Mucosa of rectum (tissue), 2 donors: ENCODE data around the gene DST.
A peak's percentile ranks its signal among the peaks of the same experiment; 100 is the strongest.
"Not testable (repeated sequence)": the region's sequence is repeated elsewhere in the genome, so short reads cannot be mapped to it uniquely, and the experiment has no call there.

Source experiments
- H3K27ac ChIP-seq, 2 donors: one replicate each; pipeline ENCODE4 v1.7.0; 2013; ENCODE audit warnings: inconsistent platforms in 2 of 2, low read depth in 2 of 2, low read length in 2 of 2
- H3K27me3 ChIP-seq, 2 donors: one replicate each; pipeline ENCODE4 v1.7.0; 2013; ENCODE audit warnings: low read length in 2 of 2; ENCODE audit not compliant: control insufficient read depth in 2 of 2, insufficient read depth in 2 of 2
- H3K36me3 ChIP-seq, 2 donors: one replicate each; pipeline ENCODE4 v1.7.0; 2013; ENCODE audit warnings: low read length in 2 of 2; ENCODE audit not compliant: control insufficient read depth in 2 of 2, insufficient read depth in 2 of 2
- H3K4me1 ChIP-seq, 2 donors: one replicate each; pipeline ENCODE4 v1.7.0; 2013; ENCODE audit warnings: low read length in 2 of 2, mild to moderate bottlenecking in 1 of 2; ENCODE audit not compliant: control insufficient read depth in 2 of 2, insufficient read depth in 2 of 2
- H3K4me3 ChIP-seq, 2 donors: one replicate each; pipeline ENCODE4 v1.7.0; 2013; ENCODE audit warnings: low read length in 2 of 2
- H3K9ac ChIP-seq, 2 donors: one replicate each; pipeline ENCODE4 v1.7.0; 2013; ENCODE audit warnings: low read length in 2 of 2, low read depth in 1 of 2, mild to moderate bottlenecking in 1 of 2
- H3K9me3 ChIP-seq, 2 donors: one replicate each; pipeline ENCODE4 v1.7.0; 2013; ENCODE audit warnings: low read length in 2 of 2; ENCODE audit not compliant: control insufficient read depth in 2 of 2
- donor health status: healthy.
- donor health status: Normal muscosa, but diverticular disease.

Gene DST

DNA sequence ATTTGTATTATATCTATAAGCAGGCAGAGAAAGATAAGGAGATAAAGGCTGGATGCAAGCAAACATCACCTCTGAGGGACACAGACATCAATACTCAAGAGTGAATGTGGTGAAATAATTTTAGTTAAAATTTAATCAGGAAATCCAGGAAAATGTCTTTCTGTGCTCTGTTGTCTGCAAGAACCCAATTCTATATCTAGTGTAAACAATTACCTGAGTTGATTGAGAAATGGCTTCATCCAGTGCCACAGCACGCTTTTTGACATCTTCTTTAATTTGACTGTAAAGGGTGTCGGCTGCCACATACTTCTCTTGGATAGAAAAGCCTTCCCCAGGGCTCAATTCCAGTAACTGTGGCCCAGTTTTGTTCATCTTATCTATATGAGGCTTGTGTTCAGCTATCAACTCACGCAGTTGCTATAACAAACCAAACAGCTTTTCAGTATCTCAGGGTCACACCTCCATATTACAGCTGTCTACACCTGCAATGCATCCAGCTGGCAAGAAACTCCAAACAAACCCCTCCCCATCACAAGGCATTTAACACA, 131.6 kb downstream of the DST start:
- peak overlapping the region in 1 of 2 donors; percentile 7 for H3K27ac ChIP-seq
- no peak overlapping the region for H3K4me3 ChIP-seq
- no peak overlapping the region for H3K9ac ChIP-seq
- H3K27me3 ChIP-seq = no peaks in the 10 kb centered on the region
- peaks cover 0 to 5% of the 10 kb centered on the region in 2 donors for H3K4me1 ChIP-seq
- no peaks in the 10 kb centered on the region for H3K9me3 ChIP-seq
- H3K36me3 ChIP-seq = peaks cover 24 to 27% of the 10 kb centered on the region in 2 donors

DNA sequence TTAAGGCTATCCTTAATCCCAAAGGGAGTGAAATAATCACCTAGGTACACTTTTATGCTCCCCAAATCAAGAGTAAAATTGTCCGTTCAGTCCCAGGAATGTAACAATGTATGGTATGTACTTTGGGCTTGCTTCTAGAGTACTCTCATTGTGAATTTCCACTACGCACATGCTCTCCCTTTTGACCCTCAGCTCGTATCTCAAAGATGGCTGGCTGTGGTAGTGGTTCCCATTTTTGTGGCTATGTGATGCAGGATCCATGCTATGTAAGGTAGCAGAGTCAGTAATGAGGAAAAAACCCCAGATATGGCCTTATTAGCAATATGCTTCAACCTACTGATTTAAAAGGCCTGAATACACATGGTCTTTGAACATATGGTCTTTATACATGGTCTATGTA, 133.7 kb downstream of the DST start:
- Histone ChIP-seq H3K9ac (no peak overlapping the region), H3K4me1 (no peaks in the 10 kb centered on the region), H3K9me3 (no peaks in the 10 kb centered on the region), H3K27me3 (no peaks in the 10 kb centered on the region), H3K36me3 (peaks cover 29 to 32% of the 10 kb centered on the region in 2 donors), H3K4me3 (no peak overlapping the region), H3K27ac (no peak overlapping the region)

DNA sequence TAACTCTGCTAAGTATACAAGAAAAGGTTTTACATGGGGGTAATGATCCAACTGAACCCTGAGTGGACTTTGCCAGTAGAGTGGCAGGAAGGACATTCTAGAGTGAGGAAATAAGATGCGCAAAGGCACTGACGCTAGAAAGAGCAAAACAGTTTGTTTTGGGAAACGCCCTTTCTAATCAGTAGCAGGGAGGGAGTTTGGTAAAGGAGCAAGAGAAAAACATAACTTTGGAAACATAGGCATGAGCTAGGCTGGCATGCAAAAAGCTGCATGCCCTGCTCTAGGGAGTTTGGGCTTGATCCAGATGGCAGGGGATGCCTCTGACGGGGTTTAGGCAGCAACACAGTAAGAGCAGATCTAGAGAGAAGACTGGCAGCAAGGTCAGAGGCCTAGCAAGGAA, 135.2 kb downstream of the DST start:
- no peak overlapping the region for H3K27ac ChIP-seq
- no peaks in the 10 kb centered on the region for H3K4me1 ChIP-seq
- H3K36me3 ChIP-seq = peaks cover 27 to 28% of the 10 kb centered on the region in 2 donors
- no peaks in the 10 kb centered on the region for H3K27me3 ChIP-seq
- no peaks in the 10 kb centered on the region for H3K9me3 ChIP-seq
- no peak overlapping the region for H3K4me3 ChIP-seq
- H3K9ac ChIP-seq = no peak overlapping the region

DNA sequence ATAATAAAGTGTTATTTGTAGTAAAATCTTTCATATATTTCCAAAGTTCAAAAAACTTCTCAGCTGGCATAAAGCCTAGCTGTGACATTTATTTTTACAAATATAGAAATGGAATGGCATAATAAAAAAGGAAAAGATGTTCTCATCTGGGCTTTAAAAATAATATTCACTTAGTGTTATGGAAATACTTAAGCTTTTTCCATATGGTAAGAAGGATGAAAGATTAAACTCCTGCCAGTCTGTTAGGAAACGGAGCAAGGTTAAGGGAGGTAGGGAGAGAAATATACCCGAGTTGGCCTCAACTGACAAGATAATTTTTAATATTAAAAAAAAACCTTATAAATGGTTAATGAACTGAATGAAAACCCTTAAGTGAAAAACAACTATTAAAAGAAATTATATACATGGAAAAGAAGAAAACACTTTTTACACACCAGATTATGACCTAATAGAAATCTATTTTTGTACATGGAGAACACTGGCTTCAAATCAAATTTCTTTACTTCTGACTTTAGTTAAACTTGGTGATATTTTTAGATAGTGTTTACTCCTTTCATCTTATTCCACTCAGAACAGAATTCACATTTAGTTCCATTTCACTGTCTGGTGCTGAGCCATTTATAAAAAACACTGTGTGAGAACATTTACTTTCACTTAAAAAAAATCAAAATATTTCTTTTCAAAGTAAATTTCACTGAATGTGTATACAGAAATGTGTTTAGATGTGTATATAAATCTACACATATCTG, 137.0 kb downstream of the DST start:
- no peak overlapping the region for H3K4me3 ChIP-seq
- H3K27me3 ChIP-seq = no peaks in the 10 kb centered on the region
- no peaks in the 10 kb centered on the region for H3K9me3 ChIP-seq
- H3K9ac ChIP-seq = no peak overlapping the region
- no peaks in the 10 kb centered on the region for H3K4me1 ChIP-seq
- H3K36me3 ChIP-seq = peaks cover 31 to 35% of the 10 kb centered on the region in 2 donors
- H3K27ac ChIP-seq = no peak overlapping the region

DNA sequence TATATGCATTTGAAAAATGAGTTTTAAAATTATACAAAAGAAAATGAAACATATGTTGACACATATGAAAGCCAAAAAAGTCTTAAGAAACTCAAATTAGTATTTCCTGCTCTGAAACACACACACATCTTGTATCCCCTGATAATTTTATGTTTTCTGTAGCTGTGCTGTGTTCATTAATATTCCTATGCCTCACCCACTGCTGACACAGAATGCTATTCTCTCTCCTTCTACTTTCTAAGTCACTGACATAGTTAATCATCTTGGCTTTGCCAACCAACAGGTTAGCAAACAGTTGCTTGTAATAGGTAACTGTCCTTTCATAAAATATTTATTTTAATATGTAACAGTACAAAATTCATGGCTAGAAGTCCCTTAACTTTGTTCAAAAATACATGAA, 140.7 kb downstream of the DST start:
- Histone ChIP-seq H3K36me3 (peaks cover 21 to 36% of the 10 kb centered on the region in 2 donors), H3K4me3 (no peak overlapping the region), H3K27me3 (no peaks in the 10 kb centered on the region), H3K9me3 (no peaks in the 10 kb centered on the region), H3K9ac (no peak overlapping the region), H3K27ac (no peak overlapping the region), H3K4me1 (no peaks in the 10 kb centered on the region)

DNA sequence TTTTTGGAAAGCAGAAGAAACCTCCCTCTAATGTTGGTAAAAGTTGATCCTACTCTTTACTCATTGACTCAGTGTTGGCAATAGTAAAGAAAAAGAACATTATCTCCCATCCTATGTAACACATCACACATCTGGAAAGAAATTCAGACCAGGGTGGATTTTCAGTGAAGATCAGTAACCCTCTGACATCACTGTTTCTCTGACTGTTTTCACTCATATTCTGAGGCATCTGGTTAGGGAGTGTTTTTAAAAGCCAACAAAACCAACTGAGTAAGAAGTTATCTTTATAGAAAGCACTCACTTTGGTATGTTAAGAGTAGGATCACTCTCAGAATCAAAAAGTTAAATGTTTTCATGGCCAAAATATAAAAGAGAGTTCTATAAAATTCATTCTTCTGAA, 143.6 kb downstream of the DST start:
- Histone ChIP-seq H3K27ac (no peak overlapping the region), H3K9ac (no peak overlapping the region), H3K27me3 (no peaks in the 10 kb centered on the region), H3K36me3 (peaks cover 17 to 28% of the 10 kb centered on the region in 2 donors), H3K4me3 (no peak overlapping the region), H3K9me3 (no peaks in the 10 kb centered on the region), H3K4me1 (no peaks in the 10 kb centered on the region)

DNA sequence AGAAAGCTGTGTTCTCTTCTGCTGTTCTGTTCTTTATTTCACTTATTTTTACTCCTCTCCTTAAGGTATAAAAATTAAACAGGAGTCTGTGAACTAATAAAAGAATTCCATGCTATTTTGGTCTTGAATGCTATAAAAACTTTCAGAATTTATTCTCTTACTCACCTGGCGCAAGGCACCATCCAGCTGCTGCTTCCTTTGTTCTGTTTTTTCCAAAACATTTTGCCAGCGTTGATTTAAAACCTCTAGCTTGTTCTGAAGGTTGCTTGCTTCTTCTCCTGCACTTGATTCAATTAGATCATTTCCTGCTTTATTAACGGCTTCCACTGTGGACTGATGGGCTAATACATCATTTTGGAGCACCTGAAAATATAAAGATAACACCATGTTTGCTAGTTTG, 145.0 kb downstream of the DST start:
- Histone ChIP-seq H3K4me3 (no peak overlapping the region), H3K9ac (no peak overlapping the region), H3K4me1 (no peaks in the 10 kb centered on the region), H3K36me3 (peaks cover 20 to 30% of the 10 kb centered on the region in 2 donors), H3K27me3 (no peaks in the 10 kb centered on the region), H3K9me3 (no peaks in the 10 kb centered on the region), H3K27ac (no peak overlapping the region)

DNA sequence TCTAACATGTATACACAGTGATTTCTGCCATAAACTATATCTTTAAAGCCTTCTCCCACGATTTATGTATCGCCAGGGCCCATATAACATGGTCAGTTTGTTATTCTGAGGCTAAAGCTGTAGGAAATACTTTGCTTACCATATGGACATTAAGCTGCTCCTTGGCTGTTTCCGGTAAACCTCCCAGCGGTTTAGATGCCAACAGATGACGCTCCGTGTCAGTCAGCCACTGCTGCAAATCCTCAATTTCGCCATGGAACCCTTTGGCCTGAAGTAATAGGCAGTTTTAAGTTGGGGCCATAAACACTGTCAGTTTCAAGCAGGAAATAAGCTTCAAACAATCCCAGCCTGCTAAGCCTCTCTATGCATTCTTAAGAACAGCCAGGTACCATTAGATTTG, 145.4 kb downstream of the DST start:
- H3K4me1 ChIP-seq = no peaks in the 10 kb centered on the region
- H3K27me3 ChIP-seq = no peaks in the 10 kb centered on the region
- H3K4me3 ChIP-seq = no peak overlapping the region
- no peak overlapping the region for H3K27ac ChIP-seq
- H3K9me3 ChIP-seq = no peaks in the 10 kb centered on the region
- H3K36me3 ChIP-seq = peaks cover 24 to 32% of the 10 kb centered on the region in 2 donors
- H3K9ac ChIP-seq = no peak overlapping the region

DNA sequence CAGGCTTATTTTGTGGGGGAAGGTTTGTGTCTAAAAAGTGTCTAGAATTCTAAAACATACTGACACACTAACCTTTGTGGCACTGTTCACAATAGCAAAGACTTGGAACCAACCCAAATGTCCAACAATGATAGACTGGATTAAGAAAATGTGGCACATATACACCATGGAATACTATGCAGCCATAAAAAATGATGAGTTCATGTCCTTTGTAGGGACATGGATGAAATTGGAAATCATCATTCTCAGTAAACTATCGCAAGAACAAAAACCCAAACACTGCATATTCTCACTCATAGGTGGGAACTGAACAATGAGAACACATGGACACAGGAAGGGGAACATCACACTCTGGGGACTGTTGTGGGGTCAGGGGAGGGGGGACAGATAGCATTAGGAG, 146.0 kb downstream of the DST start:
- peaks cover 28 to 37% of the 10 kb centered on the region in 2 donors for H3K36me3 ChIP-seq
- not testable (repeated sequence) for H3K27ac ChIP-seq, H3K4me3 ChIP-seq, H3K9me3 ChIP-seq, H3K4me1 ChIP-seq, H3K9ac ChIP-seq, H3K27me3 ChIP-seq

DNA sequence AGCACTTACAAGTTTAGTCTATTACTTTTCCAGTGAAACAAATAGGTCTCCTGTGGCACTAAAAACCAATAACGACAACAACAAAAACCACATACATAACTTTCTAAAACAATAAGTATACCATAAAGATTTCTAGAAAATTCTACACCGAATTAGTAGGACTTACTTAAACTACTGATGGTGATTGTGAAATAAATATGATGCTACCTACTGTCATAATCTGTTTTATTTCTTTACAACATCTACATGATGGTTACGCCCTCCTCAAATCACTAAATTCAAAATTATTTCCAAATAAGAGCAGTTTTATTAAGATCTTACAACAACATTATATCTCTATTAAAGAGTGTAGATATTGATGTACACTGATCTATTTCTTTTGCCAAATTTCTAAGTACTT, 147.0 kb downstream of the DST start:
- H3K4me3 ChIP-seq = no peak overlapping the region
- no peak overlapping the region for H3K9ac ChIP-seq
- no peaks in the 10 kb centered on the region for H3K9me3 ChIP-seq
- no peak overlapping the region for H3K27ac ChIP-seq
- H3K27me3 ChIP-seq = no peaks in the 10 kb centered on the region
- H3K36me3 ChIP-seq = peaks cover 30 to 36% of the 10 kb centered on the region in 2 donors
- no peaks in the 10 kb centered on the region for H3K4me1 ChIP-seq
